ENCODE results near the gene FBXO33.

The FBXO33 gene

GRCh38 chr14:39396448-39396847 lies 35.8 kb downstream of the FBXO33 start:
- no peak for TF ChIP-seq CREB1 (IDR thresholded peaks at IDR 0.05; ENCODE audit: low read depth)
- TF ChIP-seq YY1 (IDR thresholded peaks at IDR 0.05; ENCODE audit: low read depth), result no peak
- no peak for TF ChIP-seq FOXM1 (IDR thresholded peaks at IDR 0.05; ENCODE audit: borderline replicate concordance, low read depth)
- no peak for TF ChIP-seq EP300 (IDR thresholded peaks at IDR 0.05; ENCODE audit: borderline replicate concordance)
- TF ChIP-seq CEBPB (IDR thresholded peaks at IDR 0.05), result no peak
- TF ChIP-seq, protein P1, sequence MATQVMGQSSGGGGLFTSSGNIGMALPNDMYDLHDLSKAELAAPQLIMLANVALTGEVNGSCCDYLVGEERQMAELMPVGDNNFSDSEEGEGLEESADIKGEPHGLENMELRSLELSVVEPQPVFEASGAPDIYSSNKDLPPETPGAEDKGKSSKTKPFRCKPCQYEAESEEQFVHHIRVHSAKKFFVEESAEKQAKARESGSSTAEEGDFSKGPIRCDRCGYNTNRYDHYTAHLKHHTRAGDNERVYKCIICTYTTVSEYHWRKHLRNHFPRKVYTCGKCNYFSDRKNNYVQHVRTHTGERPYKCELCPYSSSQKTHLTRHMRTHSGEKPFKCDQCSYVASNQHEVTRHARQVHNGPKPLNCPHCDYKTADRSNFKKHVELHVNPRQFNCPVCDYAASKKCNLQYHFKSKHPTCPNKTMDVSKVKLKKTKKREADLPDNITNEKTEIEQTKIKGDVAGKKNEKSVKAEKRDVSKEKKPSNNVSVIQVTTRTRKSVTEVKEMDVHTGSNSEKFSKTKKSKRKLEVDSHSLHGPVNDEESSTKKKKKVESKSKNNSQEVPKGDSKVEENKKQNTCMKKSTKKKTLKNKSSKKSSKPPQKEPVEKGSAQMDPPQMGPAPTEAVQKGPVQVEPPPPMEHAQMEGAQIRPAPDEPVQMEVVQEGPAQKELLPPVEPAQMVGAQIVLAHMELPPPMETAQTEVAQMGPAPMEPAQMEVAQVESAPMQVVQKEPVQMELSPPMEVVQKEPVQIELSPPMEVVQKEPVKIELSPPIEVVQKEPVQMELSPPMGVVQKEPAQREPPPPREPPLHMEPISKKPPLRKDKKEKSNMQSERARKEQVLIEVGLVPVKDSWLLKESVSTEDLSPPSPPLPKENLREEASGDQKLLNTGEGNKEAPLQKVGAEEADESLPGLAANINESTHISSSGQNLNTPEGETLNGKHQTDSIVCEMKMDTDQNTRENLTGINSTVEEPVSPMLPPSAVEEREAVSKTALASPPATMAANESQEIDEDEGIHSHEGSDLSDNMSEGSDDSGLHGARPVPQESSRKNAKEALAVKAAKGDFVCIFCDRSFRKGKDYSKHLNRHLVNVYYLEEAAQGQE (IDR thresholded peaks at IDR 0.05; ENCODE audit: low read depth), result no peak
- TF ChIP-seq TCF12 (IDR thresholded peaks at IDR 0.05; ENCODE audit: low read depth), result no peak
- no peak for TF ChIP-seq ZBTB7A (IDR thresholded peaks at IDR 0.05; ENCODE audit: low read depth)
- TF ChIP-seq, protein P2, sequence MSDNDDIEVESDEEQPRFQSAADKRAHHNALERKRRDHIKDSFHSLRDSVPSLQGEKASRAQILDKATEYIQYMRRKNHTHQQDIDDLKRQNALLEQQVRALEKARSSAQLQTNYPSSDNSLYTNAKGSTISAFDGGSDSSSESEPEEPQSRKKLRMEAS (IDR thresholded peaks at IDR 0.05), result no peak
- no peak for TF ChIP-seq EGR1 (IDR thresholded peaks at IDR 0.05)
- no peak for TF ChIP-seq NFIC (IDR thresholded peaks at IDR 0.05)
- TF ChIP-seq USF1 (IDR thresholded peaks at IDR 0.05), result no peak
- TF ChIP-seq TEAD4 (IDR thresholded peaks at IDR 0.05), result no peak
- no peak for TF ChIP-seq TAF1 (IDR thresholded peaks at IDR 0.05; ENCODE audit: low read depth)
- no peak for TF ChIP-seq RAD21 (IDR thresholded peaks at IDR 0.05; ENCODE audit: low read depth)

GRCh38 chr14:39395555-39396254 lies 36.5 kb downstream of the FBXO33 start:
- no peak for TF ChIP-seq USF1 (IDR thresholded peaks at IDR 0.05)
- no peak for TF ChIP-seq EGR1 (IDR thresholded peaks at IDR 0.05)
- TF ChIP-seq TEAD4 (IDR thresholded peaks at IDR 0.05), result no peak
- no peak for TF ChIP-seq EP300 (IDR thresholded peaks at IDR 0.05; ENCODE audit: borderline replicate concordance)
- no peak for TF ChIP-seq TAF1 (IDR thresholded peaks at IDR 0.05; ENCODE audit: low read depth)
- TF ChIP-seq CREB1 (IDR thresholded peaks at IDR 0.05; ENCODE audit: low read depth), result no peak
- TF ChIP-seq ZBTB7A (IDR thresholded peaks at IDR 0.05; ENCODE audit: low read depth), result no peak
- no peak for TF ChIP-seq TCF12 (IDR thresholded peaks at IDR 0.05; ENCODE audit: low read depth)
- no peak for TF ChIP-seq CEBPB (IDR thresholded peaks at IDR 0.05)
- TF ChIP-seq, protein P2 (IDR thresholded peaks at IDR 0.05), result no peak
- no peak for TF ChIP-seq NFIC (IDR thresholded peaks at IDR 0.05)

GRCh38 chr14:39393289-39393688 lies 38.9 kb downstream of the FBXO33 start:
- TF ChIP-seq RAD21 (IDR thresholded peaks at IDR 0.05; ENCODE audit: low read depth) (no peak), EGR1 (IDR thresholded peaks at IDR 0.05) (no peak), TEAD4 (IDR thresholded peaks at IDR 0.05) (no peak), NFIC (IDR thresholded peaks at IDR 0.05) (no peak), USF1 (IDR thresholded peaks at IDR 0.05) (no peak), FOXM1 (IDR thresholded peaks at IDR 0.05; ENCODE audit: borderline replicate concordance, low read depth) (no peak), TCF12 (IDR thresholded peaks at IDR 0.05; ENCODE audit: low read depth) (no peak), EP300 (IDR thresholded peaks at IDR 0.05; ENCODE audit: borderline replicate concordance) (no peak), ZBTB7A (IDR thresholded peaks at IDR 0.05; ENCODE audit: low read depth) (no peak), CEBPB (IDR thresholded peaks at IDR 0.05) (no peak), CREB1 (IDR thresholded peaks at IDR 0.05; ENCODE audit: low read depth) (no peak), TAF1 (IDR thresholded peaks at IDR 0.05; ENCODE audit: low read depth) (no peak), YY1 (IDR thresholded peaks at IDR 0.05; ENCODE audit: low read depth) (no peak)
- TF ChIP-seq, protein P2 (IDR thresholded peaks at IDR 0.05), result no peak
- TF ChIP-seq, protein P1 (IDR thresholded peaks at IDR 0.05; ENCODE audit: low read depth), result no peak

- TF ChIP-seq EGR1 (IDR thresholded peaks at IDR 0.05), result no peak
Measured at GRCh38 chr14:39384177-39384576, 48.1 kb downstream of the FBXO33 start.

DNA sequence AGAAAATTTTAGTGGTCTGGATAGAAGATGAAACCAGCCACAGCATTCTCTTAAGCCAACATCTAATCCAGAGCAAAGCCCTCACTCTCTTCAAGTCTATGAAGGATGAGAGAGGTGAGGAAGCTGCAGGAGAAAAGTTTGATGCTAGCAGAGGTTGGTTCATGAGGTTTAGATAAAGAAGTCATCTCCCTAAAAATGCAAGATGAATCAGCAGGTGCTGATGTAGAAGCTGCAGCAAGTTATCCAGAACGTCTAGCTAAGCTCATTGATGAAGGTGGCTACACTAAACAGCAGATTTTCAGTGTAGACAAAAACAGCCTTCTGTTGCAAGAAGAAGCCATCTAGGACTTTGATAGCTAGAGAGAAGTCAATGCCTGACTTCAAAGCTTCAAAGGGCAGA lies 48.5 kb downstream of the FBXO33 start:
- TF ChIP-seq TAF1 (IDR thresholded peaks at IDR 0.05; ENCODE audit: low read depth) (no peak), RAD21 (IDR thresholded peaks at IDR 0.05; ENCODE audit: low read depth) (no peak), TEAD4 (IDR thresholded peaks at IDR 0.05) (no peak), NFIC (IDR thresholded peaks at IDR 0.05) (no peak), CEBPB (IDR thresholded peaks at IDR 0.05) (no peak), USF1 (IDR thresholded peaks at IDR 0.05) (no peak), YY1 (IDR thresholded peaks at IDR 0.05; ENCODE audit: low read depth) (no peak), FOXM1 (IDR thresholded peaks at IDR 0.05; ENCODE audit: borderline replicate concordance, low read depth) (no peak), EP300 (IDR thresholded peaks at IDR 0.05; ENCODE audit: borderline replicate concordance) (no peak), TCF12 (IDR thresholded peaks at IDR 0.05; ENCODE audit: low read depth) (no peak), ZBTB7A (IDR thresholded peaks at IDR 0.05; ENCODE audit: low read depth) (no peak), EGR1 (IDR thresholded peaks at IDR 0.05) (no peak)
- TF ChIP-seq, protein P2 (IDR thresholded peaks at IDR 0.05), result no peak
- TF ChIP-seq, protein P1 (IDR thresholded peaks at IDR 0.05; ENCODE audit: low read depth), result no peak
